Left ventricle myocardium inferior (tissue), 1 donor: ENCODE data around the gene IFNL4. TPM values are rescaled to one million over a fixed set of nuclear protein-coding genes. Genes with fewer than 3 reads are reported as not detected.

Experiments
- DNase-seq: peaks from one replicate; pipeline ENCODE4 v3.0.0-alpha.2; 2020
- H3K27ac ChIP-seq: fragments of 200-600 bp; replicated peaks from 2 replicates; pipeline ENCODE4 v1.8.0; 2021
- H3K27me3 ChIP-seq: fragments of 200-600 bp; 2 replicates; pipeline ENCODE4 v1.8.0; 2021; ENCODE audit warnings: low read depth
- H3K36me3 ChIP-seq: fragments of 200-600 bp; 2 replicates; pipeline ENCODE4 v1.8.0; 2021
- H3K4me1 ChIP-seq: fragments of 200-600 bp; 2 replicates; pipeline ENCODE4 v1.8.0; 2021
- H3K4me3 ChIP-seq: fragments of 200-600 bp; 2 replicates; pipeline ENCODE4 v1.8.0; 2021; ENCODE audit warnings: mild to moderate bottlenecking, moderate library complexity
- H3K9me3 ChIP-seq: fragments of 200-600 bp; replicated peaks from 2 replicates; pipeline ENCODE4 v1.8.0; 2021
- CTCF ChIP-seq: fragments of 200-600 bp; IDR thresholded peaks from 2 replicates; pipeline ENCODE4 v1.8.0; 2021; ENCODE audit warnings: antibody characterized with exemption, mild to moderate bottlenecking, borderline replicate concordance
- intact Hi-C: fragments of 100-400 bp; cut with micrococcal nuclease; formaldehyde crosslinking; loops from one replicate; pipeline ENCODE4 v1.11.0; 2022
- total RNA-seq: library from RNA; stranded (reverse); fragmentation: NEBNext Ultra II Directional; extraction: Animal tissue kit (Norgen Biotek cat#: 25700); gene quantifications from one replicate; pipeline ENCODE4 v1.2.1, GENCODE V29; 2021
- donor health status: DM: no; HTN: yes; CAD: no; lungs with severe emphysema.

Gene IFNL4
- total RNA-seq, 1 donor from 2014 or later = not detected

GRCh38 chr19:39205449-39205764 is 43.2 kb downstream of the IFNL4 start:
- H3K4me3 ChIP-seq = no peak overlapping the region
- no peaks in the 10 kb centered on the region for H3K36me3 ChIP-seq
- H3K27me3 ChIP-seq = peaks cover 87% of the 10 kb centered on the region
- intact Hi-C loops = no loop called here
- no peak for DNase-seq
- H3K9me3 ChIP-seq = no peaks in the 10 kb centered on the region
- TF ChIP-seq CTCF = no peak
- H3K4me1 ChIP-seq = no peaks in the 10 kb centered on the region
- H3K27ac ChIP-seq = no peak overlapping the region

GRCh38 chr19:39203372-39204341 is 45.0 kb downstream of the IFNL4 start, which contains the start of gene SYCN:
Gene SYCN (minus strand): TSS chr19:39204263. CDS start chr19:39204254, 9 bp downstream.
- TF ChIP-seq CTCF = no peak
- no peak within 1 kb of the TSS for H3K4me3 ChIP-seq
- no peaks in the 10 kb centered on the region for H3K36me3 ChIP-seq
- intact Hi-C loops = no loop called here
- no peaks in the 10 kb centered on the region for H3K4me1 ChIP-seq
- no peaks in the 10 kb centered on the region for H3K9me3 ChIP-seq
- no peak within 1 kb of the TSS for H3K27ac ChIP-seq
- peaks cover 100% of the 10 kb centered on the region for H3K27me3 ChIP-seq
- no peak for DNase-seq

- Histone ChIP-seq H3K9me3 (no peaks in the 10 kb centered on the region), H3K4me1 (no peaks in the 10 kb centered on the region), H3K27ac (no peak overlapping the region), H3K27me3 (peaks cover 100% of the 10 kb centered on the region), H3K4me3 (no peak overlapping the region), H3K36me3 (no peaks in the 10 kb centered on the region)
- TF ChIP-seq CTCF = no peak
- intact Hi-C loops = no loop called here
- no peak for DNase-seq
Observed at GRCh38 chr19:39202998-39203355, 45.7 kb downstream of the IFNL4 start.

GRCh38 chr19:39200803-39201115 is 47.9 kb downstream of the IFNL4 start:
- no peaks in the 10 kb centered on the region for H3K36me3 ChIP-seq
- peaks cover 5% of the 10 kb centered on the region for H3K4me1 ChIP-seq
- peaks cover 100% of the 10 kb centered on the region for H3K27me3 ChIP-seq
- no peak for TF ChIP-seq CTCF
- H3K9me3 ChIP-seq = no peaks in the 10 kb centered on the region
- intact Hi-C loops = no loop called here
- no peak overlapping the region for H3K27ac ChIP-seq
- no peak for DNase-seq
- H3K4me3 ChIP-seq = no peak overlapping the region

GRCh38 chr19:39200066-39200802 is 48.4 kb downstream of the IFNL4 start:
- no peak for TF ChIP-seq CTCF
- no peak overlapping the region for H3K4me3 ChIP-seq
- H3K27ac ChIP-seq = no peak overlapping the region
- H3K27me3 ChIP-seq = peaks cover 100% of the 10 kb centered on the region
- H3K9me3 ChIP-seq = no peaks in the 10 kb centered on the region
- peaks cover 5% of the 10 kb centered on the region for H3K4me1 ChIP-seq
- intact Hi-C loops = no loop called here
- no peaks in the 10 kb centered on the region for H3K36me3 ChIP-seq
- DNase-seq = no peak
